Endothelial cell of umbilical vein (primary cell): ENCODE measurements around the gene KRTAP9-9. TPM values are rescaled to one million over a fixed set of nuclear protein-coding genes. Genes with fewer than 3 reads are reported as not detected.

Experiments
- BruUV-seq: library from RNA; stranded (reverse); fragments of 400-500 nt; replicated peaks from 2 replicates; lab custom pipeline; 2021; lab: Mats Ljungman, UMichigan
- CTCF ChIA-PET: fragments of 300-600, 350-600 bp; sonication (Branson Sonifier 250); formaldehyde crosslinking; loops from one replicate; lab custom pipeline; 2021; ENCODE audit warnings: antibody characterized with exemption, inconsistent platforms; lab: Charles Lee
- POLR2A ChIA-PET: fragments of 300-600, 350-600 bp; sonication (Branson Sonifier 250); formaldehyde crosslinking; loops from one replicate; lab custom pipeline; 2021; ENCODE audit warnings: antibody characterized with exemption, inconsistent platforms; lab: Charles Lee
- DNase-seq: peaks from one replicate; pipeline ENCODE4 v3.0.0-alpha.2; 2011; ENCODE audit warnings: low read depth, low spot score
- FAIRE-seq: peaks from 2 replicates; lab custom pipeline; 2011; peaks lifted over from hg19 to GRCh38; lab: Jason Lieb, UNC
- H2AFZ ChIP-seq: 2 replicates; pipeline ENCODE4 v1.6.0; 2012; ENCODE audit warnings: low read depth, low read length, control low read depth, inconsistent platforms
- H3K27ac ChIP-seq: 2 replicates; pipeline ENCODE4 v1.5.1; 2011; ENCODE audit warnings: low read depth, mild to moderate bottlenecking, control low read depth, low read length, moderate library complexity; ENCODE audit not compliant: insufficient read depth
- H3K27me3 ChIP-seq, 2 experiments: 2 replicates each; pipeline versions ENCODE4 v1.6.0 to v1.6.1; 2011; ENCODE audit warnings: low read length in 2 of 2, mixed read lengths in 1 of 2; ENCODE audit not compliant: control insufficient read depth in 2 of 2, insufficient read depth in 2 of 2
- H3K36me3 ChIP-seq, 2 experiments: 2 replicates in 1 of 2; 3 replicates in 1 of 2; pipeline ENCODE4 v1.5.1; 2011; ENCODE audit warnings: low read length in 2 of 2, mild to moderate bottlenecking in 1 of 2, moderate library complexity in 1 of 2; ENCODE audit not compliant: control insufficient read depth in 2 of 2, insufficient read depth in 2 of 2; ENCODE audit errors: extremely low read depth in 1 of 2
- H3K4me1 ChIP-seq: 3 replicates; pipeline ENCODE4 v1.5.1; 2011; ENCODE audit warnings: mild to moderate bottlenecking, low read length; ENCODE audit not compliant: control insufficient read depth, insufficient read depth; ENCODE audit errors: extremely low read depth
- H3K4me2 ChIP-seq: 2 replicates; pipeline ENCODE4 v1.6.1; 2011; ENCODE audit warnings: low read length, control low read depth, mixed read lengths; ENCODE audit not compliant: insufficient read depth
- H3K4me3 ChIP-seq, 3 experiments: fragments of 200-600 bp in 1 of 3; sonication (generic), shearing (Covaris generic) in 1 of 3; replicated peaks in 1 of 3; 2 replicates each; pipeline ENCODE4 v1.5.1; 2011 to 2016; ENCODE audit warnings: control low read depth in 3 of 3, low read length in 3 of 3, mild to moderate bottlenecking in 2 of 3, inconsistent platforms in 1 of 3, low read depth in 1 of 3, moderate library complexity in 1 of 3; ENCODE audit not compliant: insufficient read depth in 1 of 3
- H3K79me2 ChIP-seq: 2 replicates; pipeline ENCODE4 v1.6.0; 2012; ENCODE audit warnings: low read length, inconsistent platforms; ENCODE audit not compliant: control insufficient read depth, insufficient read depth
- H3K9ac ChIP-seq: replicated peaks from 2 replicates; pipeline ENCODE3; 2011; ENCODE audit warnings: low read length, control low read depth; ENCODE audit not compliant: insufficient read depth; ENCODE audit errors: extremely low read depth
- H3K9me1 ChIP-seq: replicated peaks from 3 replicates; pipeline ENCODE4 v1.6.0; 2011; ENCODE audit warnings: mild to moderate bottlenecking, low read length; ENCODE audit not compliant: control insufficient read depth, insufficient read depth; ENCODE audit errors: extremely low read depth
- H3K9me3 ChIP-seq: replicated peaks from 2 replicates; pipeline ENCODE4 v1.5.1; 2012; ENCODE audit warnings: low read length, inconsistent platforms; ENCODE audit not compliant: control insufficient read depth, insufficient read depth
- H4K20me1 ChIP-seq: replicated peaks from 2 replicates; pipeline ENCODE3; 2011; ENCODE audit warnings: mild to moderate bottlenecking, low read length; ENCODE audit not compliant: control insufficient read depth, insufficient read depth; ENCODE audit errors: extremely low read depth
- EZH2 ChIP-seq: IDR thresholded peaks from 2 replicates; pipeline ENCODE4 v1.6.1; 2012; ENCODE audit warnings: borderline replicate concordance, low read depth, mild to moderate bottlenecking, moderate library complexity, low read length, inconsistent platforms; ENCODE audit not compliant: severe bottlenecking
- FOS ChIP-seq: IDR thresholded peaks from 2 replicates; pipeline ENCODE4 v1.6.1; 2011; ENCODE audit warnings: mild to moderate bottlenecking, low read length, moderate library complexity, borderline replicate concordance; ENCODE audit not compliant: insufficient read depth
- GATA2 ChIP-seq: IDR thresholded peaks from 2 replicates; pipeline ENCODE4 v1.7.0; 2011; ENCODE audit warnings: low read depth, mild to moderate bottlenecking, moderate library complexity, mixed read lengths, low read length; ENCODE audit not compliant: insufficient read length, insufficient read depth
- JUN ChIP-seq: IDR thresholded peaks from 2 replicates; pipeline ENCODE4 v1.6.1; 2011; ENCODE audit warnings: borderline replicate concordance, low read depth; ENCODE audit not compliant: insufficient read length, insufficient read depth
- MYC ChIP-seq: IDR thresholded peaks from one replicate; pipeline ENCODE4 v1.6.1; 2011; ENCODE audit warnings: mild to moderate bottlenecking, low read depth, low read length
- POLR2A ChIP-seq: IDR thresholded peaks from 2 replicates; pipeline ENCODE4 v1.6.1; 2012; ENCODE audit warnings: low read depth, mild to moderate bottlenecking, control low read depth, low read length
- POLR2AphosphoS5 ChIP-seq: IDR thresholded peaks from 2 replicates; pipeline ENCODE4 v1.6.1; 2012; ENCODE audit warnings: low read depth, mild to moderate bottlenecking, control low read depth, low read length, moderate library complexity; ENCODE audit not compliant: insufficient read depth
- dilution Hi-C: fragments of 300-500 bp; cut with MboI; formaldehyde crosslinking; loops from one replicate; pipeline ENCODE4 v1.15.0; 2019; ENCODE audit warnings: low sequenced_read_pairs; ENCODE audit not compliant: extremely low pct_ligation_motif_present
- intact Hi-C: fragments of 100-400 bp; cut with micrococcal nuclease; formaldehyde crosslinking; loops from one replicate; pipeline ENCODE4 v1.10.0; 2022
- polyA plus RNA-seq, 4 experiments: library from polyadenylated mRNA; depleted of rRNA in 3 of 4; stranded (reverse) in 3 of 4; unstranded in 1 of 4; fragments of >200 nt; gene quantifications; 2 replicates each; pipeline versions ENCODE4 v1.2.1 to v1.2.3, GENCODE V29; 2011 to 2012; ENCODE audit warnings: missing spikeins in 1 of 4
- total RNA-seq: library from RNA; stranded (reverse); gene quantifications from 2 replicates; pipeline ENCODE4 v1.2.3, GENCODE V29; 2021
- TF ChIP-seq, protein P1 (sequence below), 2 donors: IDR thresholded peaks; 1 replicate in 1 of 2; 2 replicates in 1 of 2; pipeline ENCODE4 v1.5.1; 2011; ENCODE audit warnings: low read length in 2 of 2, mild to moderate bottlenecking in 2 of 2, moderate library complexity in 2 of 2, control low read depth in 1 of 2, inconsistent platforms in 1 of 2, low read depth in 1 of 2; ENCODE audit not compliant: insufficient read depth in 1 of 2; ENCODE audit errors: extremely low read depth in 1 of 2
- TF ChIP-seq, protein P2 (sequence below): IDR thresholded peaks from 2 replicates; pipeline ENCODE4 v1.6.1; 2011; ENCODE audit not compliant: insufficient read depth, insufficient read length

KRTAP9-9 gene
- total and polyA plus RNA-seq, 2 donors (not counting 3 experiments of a cell fraction or from before 2014, with no cell fraction given), result not detected

DNA sequence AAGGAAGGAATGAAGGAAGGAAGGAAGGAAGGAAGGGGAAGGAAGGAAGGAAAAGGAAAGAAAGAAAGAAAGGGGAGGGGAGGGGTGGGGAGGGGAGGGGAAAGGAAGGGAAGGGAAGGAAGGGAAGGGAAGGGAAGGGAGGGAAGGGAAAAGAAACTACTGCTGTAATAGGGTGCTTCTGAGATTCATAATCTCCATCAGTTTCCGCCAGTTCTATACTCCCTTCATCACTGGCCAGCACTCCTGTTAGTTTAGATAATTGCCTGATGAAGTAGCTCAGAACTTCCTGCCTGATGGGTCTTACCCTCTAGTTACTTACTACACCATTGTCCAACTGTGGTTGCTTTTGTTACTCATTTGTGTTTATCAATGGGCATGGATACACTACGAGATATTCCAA lies 8.0 kb downstream of the KRTAP9-9 start:
- intact Hi-C loops, result no loop called here
- H3K9me3 ChIP-seq, result no peaks in the 10 kb centered on the region
- DNase-seq (no peak), FAIRE-seq (no peak)
- no peaks in the 10 kb centered on the region for H3K36me3 ChIP-seq
- no peaks in the 10 kb centered on the region for H3K79me2 ChIP-seq
- H3K4me2 ChIP-seq, result no peak overlapping the region
- no peak overlapping the region for H3K9ac ChIP-seq
- no peaks in the 10 kb centered on the region for H3K9me1 ChIP-seq
- ChIA-PET POLR2A (no interaction called here), CTCF (no interaction called here)
- no peaks in the 10 kb centered on the region for H4K20me1 ChIP-seq
- no peak overlapping the region for H2AFZ ChIP-seq
- H3K27me3 ChIP-seq, result no peaks in the 10 kb centered on the region
- BruUV-seq, result no TSS peak
- H3K27ac ChIP-seq, result no peak overlapping the region
- TF ChIP-seq JUN (no peak), POLR2A (no peak), FOS (no peak), GATA2 (no peak), POLR2AphosphoS5 (no peak), MYC (no peak), EZH2 (no peak)
- H3K4me1 ChIP-seq, result no peaks in the 10 kb centered on the region
- no peak overlapping the region for H3K4me3 ChIP-seq
- dilution Hi-C loops, result no loop called here

DNA sequence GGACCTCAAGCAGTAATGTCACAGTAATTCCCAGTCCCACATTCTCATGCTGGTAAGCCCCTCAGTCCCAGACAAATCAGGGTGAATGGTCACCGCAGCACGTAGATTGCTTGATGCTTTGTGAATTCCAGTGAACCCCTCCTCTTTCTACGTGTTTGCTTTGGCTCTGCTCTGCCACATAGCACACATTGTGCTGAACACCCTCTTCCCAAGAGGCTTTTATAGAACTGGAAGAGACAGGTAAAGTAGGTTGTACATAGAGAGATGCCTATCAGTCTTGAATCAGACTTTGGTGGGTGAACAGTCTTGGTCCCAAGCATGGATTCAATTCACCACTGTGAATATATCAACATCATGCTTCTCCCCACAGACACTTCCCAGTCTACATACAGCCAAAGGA lies 9.4 kb downstream of the KRTAP9-9 start:
- no TSS peak for BruUV-seq
- intact Hi-C loops, result no loop called here
- Histone ChIP-seq H3K4me3 (no peak overlapping the region), H3K4me1 (no peaks in the 10 kb centered on the region), H3K9ac (no peak overlapping the region), H3K27me3 (no peaks in the 10 kb centered on the region), H3K4me2 (no peak overlapping the region), H3K9me3 (no peaks in the 10 kb centered on the region), H3K36me3 (no peaks in the 10 kb centered on the region), H3K9me1 (no peaks in the 10 kb centered on the region), H3K79me2 (no peaks in the 10 kb centered on the region), H3K27ac (no peak overlapping the region), H2AFZ (no peak overlapping the region), H4K20me1 (no peaks in the 10 kb centered on the region)
- no peak for FAIRE-seq
- TF ChIP-seq FOS (no peak), EZH2 (no peak), POLR2AphosphoS5 (no peak), MYC (no peak), GATA2 (no peak), JUN (no peak), POLR2A (no peak)
- TF ChIP-seq, protein P1, sequence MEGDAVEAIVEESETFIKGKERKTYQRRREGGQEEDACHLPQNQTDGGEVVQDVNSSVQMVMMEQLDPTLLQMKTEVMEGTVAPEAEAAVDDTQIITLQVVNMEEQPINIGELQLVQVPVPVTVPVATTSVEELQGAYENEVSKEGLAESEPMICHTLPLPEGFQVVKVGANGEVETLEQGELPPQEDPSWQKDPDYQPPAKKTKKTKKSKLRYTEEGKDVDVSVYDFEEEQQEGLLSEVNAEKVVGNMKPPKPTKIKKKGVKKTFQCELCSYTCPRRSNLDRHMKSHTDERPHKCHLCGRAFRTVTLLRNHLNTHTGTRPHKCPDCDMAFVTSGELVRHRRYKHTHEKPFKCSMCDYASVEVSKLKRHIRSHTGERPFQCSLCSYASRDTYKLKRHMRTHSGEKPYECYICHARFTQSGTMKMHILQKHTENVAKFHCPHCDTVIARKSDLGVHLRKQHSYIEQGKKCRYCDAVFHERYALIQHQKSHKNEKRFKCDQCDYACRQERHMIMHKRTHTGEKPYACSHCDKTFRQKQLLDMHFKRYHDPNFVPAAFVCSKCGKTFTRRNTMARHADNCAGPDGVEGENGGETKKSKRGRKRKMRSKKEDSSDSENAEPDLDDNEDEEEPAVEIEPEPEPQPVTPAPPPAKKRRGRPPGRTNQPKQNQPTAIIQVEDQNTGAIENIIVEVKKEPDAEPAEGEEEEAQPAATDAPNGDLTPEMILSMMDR (IDR thresholded peaks at IDR 0.05; ENCODE audit: extremely low read depth in 1 of 2, insufficient read depth in 1 of 2, low read depth in 1 of 2, low read length in 2 of 2), result no peak
- TF ChIP-seq, protein P2, sequence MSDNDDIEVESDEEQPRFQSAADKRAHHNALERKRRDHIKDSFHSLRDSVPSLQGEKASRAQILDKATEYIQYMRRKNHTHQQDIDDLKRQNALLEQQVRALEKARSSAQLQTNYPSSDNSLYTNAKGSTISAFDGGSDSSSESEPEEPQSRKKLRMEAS, result no peak
- peak; percentile 0 for DNase-seq
- ChIA-PET CTCF (interaction anchor here (1.5 kb wide), 1 partner anchor 12 kb away, joined by 6 read pairs; no protein-coding TSS in a partner anchor), POLR2A (no interaction called here)
- dilution Hi-C loops, result no loop called here
